HG03342 (cell line): Measurements from ENCODE around the gene FBXO39.
"Not testable (repeated sequence)": the region's sequence is repeated elsewhere in the genome, so short reads cannot be mapped to it uniquely, and the experiment has no call there.

Experiments used
- ATAC-seq: cut with Tn5 transposase; IDR thresholded peaks from one replicate; pipeline ENCODE4 v1.9.1; 2021; ENCODE audit warnings: mild to moderate bottlenecking, moderate library complexity; ENCODE audit not compliant: unreplicated experiment

The FBXO39 gene

GRCh38 chr17:6787081-6787693 is 11.2 kb downstream of the FBXO39 start:
- ATAC-seq, result no peak

GRCh38 chr17:6789146-6789545 is 13.1 kb downstream of the FBXO39 start:
- ATAC-seq, result no peak

- ATAC-seq, result no peak
These were observed 17.9 kb downstream of the FBXO39 start for GRCh38 chr17:6793748-6794493.

- ATAC-seq, result no peak
These were observed 20.2 kb downstream of the FBXO39 start for GRCh38 chr17:6796017-6796886.

GRCh38 chr17:6796887-6797490 is 21.0 kb downstream of the FBXO39 start:
- ATAC-seq, result no peak

GRCh38 chr17:6797718-6798351 is 21.8 kb downstream of the FBXO39 start:
- ATAC-seq, result no peak

- ATAC-seq, result no peak
These were observed 23.7 kb downstream of the FBXO39 start for GRCh38 chr17:6799738-6800137.

GRCh38 chr17:6800422-6801027 is 24.5 kb downstream of the FBXO39 start:
- ATAC-seq, result no peak

GRCh38 chr17:6811510-6811909 is 35.5 kb downstream of the FBXO39 start:
- no peak for ATAC-seq

GRCh38 chr17:6812295-6812694 is 36.3 kb downstream of the FBXO39 start:
- no peak for ATAC-seq

- no peak for ATAC-seq
These were observed 39.8 kb downstream of the FBXO39 start for GRCh38 chr17:6815775-6816174.

- ATAC-seq, result not testable (repeated sequence)
These were observed 40.4 kb downstream of the FBXO39 start for GRCh38 chr17:6816368-6816767.

GRCh38 chr17:6818938-6819337 is 42.9 kb downstream of the FBXO39 start:
- no peak for ATAC-seq

- no peak for ATAC-seq
These were observed 47.0 kb downstream of the FBXO39 start for GRCh38 chr17:6823011-6823442.

GRCh38 chr17:6830383-6830986 is 54.5 kb downstream of the FBXO39 start:
- no peak for ATAC-seq

GRCh38 chr17:6831661-6832263 is 55.7 kb downstream of the FBXO39 start, which contains the start of gene TEKT1:
Gene TEKT1, minus strand, starts transcription at chr17:6831729. Its CDS starts 1,353 bp downstream, at chr17:6830376.
- no peak for ATAC-seq
